HG03060 (cell line): ENCODE results near the gene SNCA.

Experiments
- ATAC-seq: cut with Tn5 transposase; IDR thresholded peaks from one replicate; pipeline ENCODE4 v1.9.1; 2021; ENCODE audit warnings: low read depth, moderate number of reproducible peaks; ENCODE audit not compliant: unreplicated experiment

SNCA gene

GRCh38 chr4:89712827-89713226, 124.1 kb downstream of the SNCA start:
- no peak for ATAC-seq

- no peak for ATAC-seq
Observed at GRCh38 chr4:89712141-89712540, 124.8 kb downstream of the SNCA start.

DNA sequence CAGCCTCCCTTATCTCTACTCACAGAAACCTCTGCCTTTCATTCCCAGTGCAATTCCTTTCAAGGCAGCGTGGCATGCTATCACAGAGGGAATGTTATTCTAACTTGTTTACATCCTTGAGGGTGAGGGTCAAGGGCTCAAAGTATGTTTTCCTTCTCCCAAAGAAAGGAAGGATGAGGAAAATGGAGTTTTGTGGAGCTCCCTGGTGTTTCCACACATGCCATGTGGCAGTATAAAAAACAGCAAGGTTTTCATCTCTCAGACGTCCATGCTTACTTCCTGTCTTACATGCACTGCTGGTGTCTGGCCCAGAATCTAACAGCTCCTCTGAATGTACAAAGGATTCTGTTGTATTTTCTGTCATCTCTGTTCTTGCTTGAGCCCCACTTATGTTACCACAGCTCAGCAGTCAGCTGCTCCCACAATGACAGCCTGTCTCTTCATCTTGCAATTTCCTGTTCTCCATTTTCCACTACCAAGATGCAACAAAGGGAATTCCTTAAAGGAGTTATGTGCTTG, 128.0 kb downstream of the SNCA start:
- no peak for ATAC-seq

GRCh38 chr4:89707467-89707866, 129.5 kb downstream of the SNCA start:
- ATAC-seq: no peak

DNA sequence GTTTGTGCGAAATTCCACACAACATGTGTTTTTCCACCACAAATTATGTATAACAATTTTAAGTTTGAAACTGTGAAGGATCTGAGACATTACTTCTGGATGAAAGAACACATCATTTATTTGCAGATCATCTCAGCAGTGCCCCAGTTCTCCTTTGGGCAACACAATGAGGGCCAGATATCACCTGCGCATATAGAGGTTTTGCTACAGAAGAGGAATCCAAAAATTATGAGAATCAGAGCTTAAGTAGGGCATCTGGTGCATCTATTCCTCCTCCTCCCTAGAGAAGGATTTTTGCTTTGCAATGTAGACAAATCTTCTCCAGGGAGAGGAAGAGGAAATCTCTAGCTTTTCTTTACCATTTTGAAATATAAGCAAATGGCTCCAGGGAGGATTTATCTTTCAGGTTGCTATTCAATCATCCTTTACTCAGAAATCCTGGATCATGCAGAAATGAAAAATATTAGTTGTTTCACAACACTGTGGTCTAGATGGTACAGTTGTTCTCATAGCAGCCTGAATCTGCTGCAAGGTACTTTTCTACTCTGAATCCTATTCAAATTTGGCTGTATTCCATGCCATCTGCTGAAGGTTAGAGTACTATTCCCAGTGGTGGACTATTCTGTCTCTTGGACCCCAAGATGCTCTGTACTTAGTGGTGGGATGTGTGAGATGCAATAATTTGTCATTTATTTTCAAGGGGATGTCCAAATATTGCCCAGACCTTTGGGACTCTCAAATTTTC, 132.1 kb downstream of the SNCA start:
- ATAC-seq: no peak

DNA sequence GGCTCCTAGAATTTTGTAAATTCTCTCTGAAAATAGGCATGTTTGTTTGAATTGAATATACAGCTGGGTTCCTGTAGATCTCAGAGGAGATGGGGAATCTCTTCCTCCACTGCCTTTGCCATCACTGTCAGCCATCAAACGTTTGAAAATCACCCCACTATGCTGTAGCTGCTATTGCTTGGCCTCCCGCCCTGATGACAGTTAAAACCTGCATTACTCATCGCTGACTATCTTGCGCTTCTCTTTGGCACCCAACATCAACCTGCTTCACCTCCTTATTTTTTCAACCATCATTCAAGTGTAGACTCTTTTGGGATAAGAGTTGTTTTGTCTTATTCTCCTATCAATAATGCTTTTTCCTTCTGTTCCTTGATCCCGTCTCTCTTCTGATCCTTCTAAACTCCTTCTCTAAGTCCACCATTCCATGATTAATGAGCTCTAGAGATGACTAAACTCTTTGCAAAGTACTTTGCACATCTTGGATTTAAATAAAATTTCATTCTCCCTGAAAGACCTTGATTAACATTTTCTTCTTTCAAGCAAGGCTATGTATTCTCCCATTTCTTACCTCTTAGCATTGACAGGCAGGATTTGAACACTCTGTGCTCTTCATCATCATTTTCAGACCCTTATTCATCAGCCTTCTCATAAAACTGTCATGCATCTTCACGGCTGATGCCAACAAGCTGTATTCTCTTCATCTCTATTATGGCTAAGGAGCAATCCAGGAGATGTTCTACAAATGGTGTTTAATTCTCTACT, 133.0 kb downstream of the SNCA start:
- ATAC-seq: no peak

- no peak for ATAC-seq
Observed at GRCh38 chr4:89700766-89701423, 136.1 kb downstream of the SNCA start.

DNA sequence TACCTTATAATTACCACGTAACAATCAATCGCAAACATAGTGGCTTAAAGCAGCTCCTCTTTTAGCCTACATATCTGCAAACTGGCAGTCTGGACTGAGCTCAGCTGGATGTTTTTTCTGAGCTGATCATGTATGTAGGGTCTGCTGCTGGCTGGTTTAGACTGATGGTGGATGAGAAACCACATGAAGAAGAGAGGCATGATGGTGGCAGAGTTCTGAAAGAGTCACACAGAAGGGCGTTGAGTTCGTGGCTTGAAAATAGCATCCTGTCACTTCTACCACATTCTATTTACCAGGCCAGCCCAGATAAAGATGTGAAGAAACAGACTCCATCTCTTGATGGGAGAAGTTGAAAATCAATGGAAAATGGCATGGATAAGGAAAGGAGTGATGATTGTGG, 151.3 kb downstream of the SNCA start:
- ATAC-seq: no peak

GRCh38 chr4:89685277-89685676, 151.7 kb downstream of the SNCA start:
- no peak for ATAC-seq

GRCh38 chr4:89684536-89684935, 152.4 kb downstream of the SNCA start:
- no peak for ATAC-seq

DNA sequence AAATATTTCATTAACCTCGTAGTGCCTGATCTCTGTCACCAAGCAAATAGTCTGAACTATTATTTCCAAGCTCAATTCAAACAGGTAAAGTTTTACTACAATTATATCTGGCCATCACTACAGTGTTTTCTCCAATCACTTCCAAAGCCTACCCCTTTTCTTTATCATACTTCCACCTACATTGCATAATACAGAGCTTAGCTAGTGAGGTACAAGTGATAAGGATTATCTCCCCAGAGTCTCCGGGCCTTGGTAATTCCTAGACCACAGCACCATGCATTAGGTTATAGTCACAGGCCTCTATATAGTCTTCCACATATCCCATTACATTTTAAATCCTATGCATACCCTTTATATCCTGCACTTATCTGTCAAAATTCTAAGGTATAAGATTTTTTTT, 154.2 kb downstream of the SNCA start:
- ATAC-seq: no peak

GRCh38 chr4:89681671-89682070, 155.3 kb downstream of the SNCA start:
- no peak for ATAC-seq

- ATAC-seq: no peak
Observed at GRCh38 chr4:89681219-89681618, 155.7 kb downstream of the SNCA start.

- no peak for ATAC-seq
Observed at GRCh38 chr4:89674876-89675459, 162.0 kb downstream of the SNCA start.
